GM10847 (cell line): Measurements from ENCODE around the gene INPP4B.

ENCODE experiments used
- POLR2A ChIP-seq: IDR thresholded peaks from 2 replicates; pipeline ENCODE4 v1.6.1; 2011; ENCODE audit not compliant: insufficient read length; ENCODE audit errors: extremely low read depth

Gene INPP4B

GRCh38 chr4:142718981-142719380, 127.1 kb downstream of the INPP4B start:
- no peak for TF ChIP-seq POLR2A

GRCh38 chr4:142715727-142716126, 130.4 kb downstream of the INPP4B start:
- no peak for TF ChIP-seq POLR2A

GRCh38 chr4:142713282-142714030, 132.6 kb downstream of the INPP4B start:
- TF ChIP-seq POLR2A: no peak

GRCh38 chr4:142708231-142708630, 137.9 kb downstream of the INPP4B start:
- no peak for TF ChIP-seq POLR2A

- no peak for TF ChIP-seq POLR2A
Observed at GRCh38 chr4:142707401-142707800, 138.7 kb downstream of the INPP4B start.

GRCh38 chr4:142706381-142706780, 139.7 kb downstream of the INPP4B start:
- TF ChIP-seq POLR2A: no peak

GRCh38 chr4:142705820-142706219, 140.3 kb downstream of the INPP4B start:
- TF ChIP-seq POLR2A: no peak

- no peak for TF ChIP-seq POLR2A
Observed at GRCh38 chr4:142703694-142704309, 142.3 kb downstream of the INPP4B start.

- no peak for TF ChIP-seq POLR2A
Observed at GRCh38 chr4:142701017-142701416, 145.1 kb downstream of the INPP4B start.

- TF ChIP-seq POLR2A: no peak
Observed at GRCh38 chr4:142700531-142700930, 145.6 kb downstream of the INPP4B start.

- no peak for TF ChIP-seq POLR2A
Observed at GRCh38 chr4:142698552-142698951, 147.5 kb downstream of the INPP4B start.

- TF ChIP-seq POLR2A: no peak
Observed at GRCh38 chr4:142697928-142698327, 148.2 kb downstream of the INPP4B start.

- no peak for TF ChIP-seq POLR2A
Observed at GRCh38 chr4:142697320-142697719, 148.8 kb downstream of the INPP4B start.

- TF ChIP-seq POLR2A: no peak
Observed at GRCh38 chr4:142696334-142697122, 149.6 kb downstream of the INPP4B start.

GRCh38 chr4:142690406-142691163, 155.5 kb downstream of the INPP4B start:
- TF ChIP-seq POLR2A: no peak
